Lung microvascular endothelial cell (primary cell): Measurements from ENCODE around the gene FAM107A. TPM values are rescaled to one million over a fixed set of nuclear protein-coding genes. Genes with fewer than 3 reads are reported as not detected.

Experiments used
- DNase-seq, 2 donors: peaks; one replicate each; pipeline versions ENCODE4 v3.0.0 to v3.0.0-alpha.2; 2010; ENCODE audit warnings: low read depth in 2 of 2
- total RNA-seq: library from RNA; depleted of rRNA; stranded (reverse); fragments of >200 nt; gene quantifications from 2 replicates; pipeline ENCODE4 v1.2.1, GENCODE V29; 2014

The FAM107A gene, protein sequence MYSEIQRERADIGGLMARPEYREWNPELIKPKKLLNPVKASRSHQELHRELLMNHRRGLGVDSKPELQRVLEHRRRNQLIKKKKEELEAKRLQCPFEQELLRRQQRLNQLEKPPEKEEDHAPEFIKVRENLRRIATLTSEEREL
- total RNA-seq: 0.20 and 2.2 TPM in 2 replicates

DNA sequence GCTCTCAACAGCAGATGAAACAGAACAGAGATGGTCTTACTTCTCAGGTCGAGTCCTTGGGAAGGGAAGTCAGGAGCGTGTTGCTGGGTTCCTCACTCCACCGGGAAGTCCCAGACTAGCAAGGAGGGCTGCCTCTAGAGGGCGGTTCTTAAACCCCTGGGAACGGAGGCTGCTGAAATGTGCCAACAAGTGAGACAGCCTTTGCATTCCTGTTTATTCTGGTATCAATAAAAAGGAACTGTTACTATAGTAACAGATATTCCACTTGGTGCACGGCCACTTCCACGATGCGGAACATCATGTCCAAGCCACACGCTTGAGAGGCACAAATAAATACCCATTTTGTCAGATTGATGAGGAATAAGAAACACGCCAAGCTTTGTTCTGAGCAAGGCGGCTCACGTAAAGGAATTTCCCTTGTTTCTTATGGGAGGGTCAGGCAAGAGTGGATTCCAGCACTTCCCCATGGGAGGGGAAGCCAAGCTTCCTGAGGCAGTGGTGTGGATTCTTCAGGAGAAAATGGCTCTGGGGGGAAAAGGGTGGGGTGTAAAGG is at the start of gene FAM107A:
Gene FAM107A, minus strand, starts transcription at position 123 of the 553 bp plus-strand sequence. CDS start 7,531 bp downstream, outside the sequence.
- peak; percentile 60 to 96 for DNase-seq

DNA sequence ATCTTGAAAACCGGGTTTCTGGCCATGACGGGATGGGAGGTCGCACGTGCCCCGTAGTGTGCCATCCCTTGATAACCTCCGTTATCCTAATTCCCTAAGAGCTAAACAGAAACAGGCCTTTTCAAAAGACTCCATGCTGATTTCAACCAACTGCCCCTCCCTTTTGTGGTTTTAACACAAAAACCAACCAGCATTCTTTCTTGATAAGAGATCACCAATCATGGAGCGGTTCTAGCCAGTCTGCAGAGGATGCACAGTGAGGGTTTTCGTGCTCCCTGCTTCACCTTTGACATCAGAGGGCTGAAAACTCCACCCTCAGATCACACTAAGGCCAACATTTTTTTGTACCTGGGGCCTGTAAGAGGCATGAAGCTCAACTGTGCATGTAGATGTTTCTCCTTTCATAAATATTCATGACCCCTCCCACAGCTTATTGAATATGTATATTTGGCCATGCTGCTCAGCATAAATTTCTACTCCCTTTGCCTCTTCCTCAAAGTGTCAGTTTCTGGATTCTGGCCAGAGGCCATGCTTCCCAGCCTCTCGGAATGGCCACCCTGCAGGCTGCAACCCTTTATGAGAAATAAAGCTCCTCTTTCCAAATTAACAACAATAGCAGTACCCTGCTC is 48.1 kb upstream of the FAM107A start:
- DNase-seq: no peak

DNA sequence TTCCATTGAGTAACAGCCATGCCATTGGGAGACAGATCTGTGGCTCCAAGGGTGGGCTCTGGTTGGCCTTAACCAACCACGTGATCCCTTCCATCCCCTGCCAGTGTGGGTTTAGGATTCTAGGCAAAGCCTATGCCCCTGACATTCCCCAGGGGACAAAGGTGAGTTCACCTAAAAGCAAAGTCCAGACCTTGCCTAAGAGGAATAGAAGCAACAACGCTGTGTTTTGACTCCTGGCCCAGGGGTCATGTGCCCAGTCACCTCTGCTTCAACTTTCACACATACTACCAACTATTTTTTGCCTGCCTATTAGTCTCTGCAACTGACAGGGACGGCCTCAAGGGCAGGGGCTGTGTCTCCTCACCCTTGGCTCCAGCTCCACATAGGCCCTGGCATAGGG is 47.4 kb upstream of the FAM107A start:
- no peak for DNase-seq

DNA sequence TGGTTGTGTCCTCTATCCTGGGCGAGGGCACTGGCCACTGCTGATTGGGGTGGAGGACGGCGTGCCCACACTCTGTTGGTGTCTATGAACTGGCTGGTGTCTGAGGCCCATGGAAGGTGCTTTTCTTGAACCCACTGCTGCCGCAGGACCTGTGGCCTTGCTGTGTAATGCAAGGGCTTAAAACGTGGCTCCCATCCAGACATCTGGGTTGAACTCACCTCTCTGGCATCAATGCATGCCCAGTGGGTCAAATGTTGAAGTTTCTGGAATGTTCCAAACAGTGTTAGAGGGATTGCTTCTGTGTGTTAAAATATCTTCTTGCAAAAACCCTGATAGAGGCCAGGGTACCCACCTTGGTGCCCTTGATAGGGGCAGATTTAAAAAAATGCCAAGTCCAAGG is 46.8 kb upstream of the FAM107A start:
- no peak for DNase-seq

DNA sequence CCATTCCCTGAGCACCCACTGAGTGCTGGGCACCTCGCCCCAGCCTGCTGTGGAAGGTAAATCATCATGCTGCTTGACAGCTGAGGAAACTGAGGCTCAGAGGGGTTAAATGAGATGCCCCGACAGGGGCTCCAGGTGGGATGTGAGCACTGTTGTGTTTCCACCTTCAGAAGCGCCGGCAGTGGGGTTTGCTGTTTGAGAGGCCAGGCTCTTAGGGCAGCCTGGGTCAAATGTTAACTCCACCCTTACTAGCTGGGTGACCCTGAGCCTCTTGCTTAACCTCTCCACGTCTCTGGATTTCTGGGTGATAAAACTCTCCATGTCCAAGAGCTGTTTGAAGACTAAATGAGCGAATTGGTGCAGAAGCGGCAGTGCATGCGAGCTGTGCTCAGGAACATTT is 46.3 kb upstream of the FAM107A start:
- no peak for DNase-seq

GRCh38 chr3:58622892-58623291 is 45.7 kb upstream of the FAM107A start:
- DNase-seq: no peak

GRCh38 chr3:58622436-58622835 is 45.2 kb upstream of the FAM107A start:
- DNase-seq: no peak

DNA sequence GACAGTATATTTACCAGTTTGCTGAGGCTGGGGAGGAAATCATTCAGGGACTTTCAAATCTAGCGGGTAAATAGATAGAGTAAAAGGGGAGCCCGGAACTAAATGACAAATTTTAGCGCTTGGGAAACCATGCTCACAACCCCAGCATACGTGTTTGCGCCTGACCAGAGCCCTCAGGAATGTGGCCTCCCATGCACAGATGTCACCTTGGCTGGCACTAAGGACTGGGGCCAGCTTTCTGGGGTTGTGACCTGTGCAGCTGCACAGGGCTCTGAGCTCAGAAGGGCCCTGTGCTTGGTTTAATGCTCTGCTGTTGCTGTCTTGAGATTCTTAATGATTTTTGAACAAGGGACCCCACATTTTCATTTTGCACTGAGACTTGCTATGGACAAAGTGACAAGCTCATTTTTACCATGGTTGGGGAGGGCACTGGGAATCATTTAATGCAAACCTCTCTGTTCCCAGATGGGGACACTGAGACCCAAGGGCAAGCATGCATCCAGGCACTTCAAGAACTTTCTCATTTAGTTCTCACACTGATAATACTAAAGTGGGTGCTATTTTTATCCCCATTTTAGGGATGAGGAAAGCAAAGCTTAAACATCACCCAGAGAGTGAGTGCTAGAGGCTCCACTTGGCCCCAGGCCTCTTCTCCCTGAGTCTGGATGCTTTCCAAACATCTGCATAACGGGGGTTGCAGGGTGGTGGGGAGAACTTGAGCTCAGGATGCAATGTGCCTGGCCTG is 44.1 kb upstream of the FAM107A start:
- no peak for DNase-seq

DNA sequence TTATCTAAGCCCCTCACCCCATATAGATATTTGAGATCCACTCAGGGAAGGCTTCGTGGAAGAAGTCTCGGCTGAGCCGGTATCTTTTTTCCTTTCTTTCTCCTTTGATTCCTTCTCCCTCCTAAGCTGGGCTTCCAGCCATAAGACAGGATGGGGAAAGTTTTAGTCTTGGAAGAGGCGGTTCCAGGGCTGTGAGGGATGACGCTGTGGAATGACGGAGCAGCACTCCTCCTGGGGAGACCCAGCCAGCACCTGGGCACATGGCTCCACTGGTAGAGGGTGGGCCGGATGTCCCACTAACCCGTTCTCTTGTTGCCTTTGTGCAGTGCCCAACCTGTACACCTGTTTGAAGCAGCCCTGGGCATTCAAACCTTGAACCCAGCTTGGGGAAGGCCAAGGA is 43.2 kb upstream of the FAM107A start:
- DNase-seq: no peak

GRCh38 chr3:58617338-58617761 is 40.2 kb upstream of the FAM107A start:
- DNase-seq: no peak

DNA sequence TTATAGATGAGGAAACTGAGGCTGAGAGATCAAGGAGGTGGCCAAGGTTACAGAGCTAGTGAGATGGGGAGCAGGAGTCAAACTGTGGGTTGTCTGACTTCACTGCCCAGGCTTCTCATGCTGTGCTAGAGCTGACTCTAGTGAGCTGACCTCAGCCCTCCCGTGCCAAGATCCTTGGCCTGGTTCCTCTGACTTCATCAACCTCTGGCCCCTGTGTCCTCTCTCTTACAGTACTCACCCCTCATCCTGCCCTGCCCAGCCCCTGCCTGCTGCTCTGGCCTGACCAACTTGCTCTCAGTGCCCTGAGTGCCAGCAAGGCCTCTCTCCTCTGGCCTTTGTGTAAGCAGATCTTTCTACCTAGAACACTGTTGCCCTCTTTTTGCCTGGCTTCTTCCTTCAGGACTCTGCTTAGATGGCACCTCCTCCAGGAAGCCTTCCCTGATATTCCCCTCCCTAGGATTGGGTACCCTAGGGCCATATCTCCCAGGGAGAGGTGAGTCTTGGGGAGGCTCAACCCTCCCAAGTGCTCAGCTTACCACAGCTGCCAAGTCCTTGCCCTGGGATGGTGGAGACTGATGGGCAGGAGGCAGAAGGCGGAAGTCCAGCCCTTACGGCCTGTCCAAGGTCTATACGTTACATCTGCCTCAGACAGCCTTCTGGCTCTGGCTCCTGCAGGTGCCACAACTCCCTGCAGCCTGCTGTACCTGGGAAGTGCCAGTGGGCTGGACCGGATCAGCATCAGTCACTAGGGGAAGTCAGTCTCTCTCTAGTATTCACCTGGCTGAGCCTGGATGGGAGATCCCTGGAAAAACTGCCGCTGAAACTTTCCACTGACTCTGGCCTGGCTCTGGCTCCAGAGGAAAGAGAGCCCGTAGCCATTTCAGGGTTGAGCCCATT is 36.3 kb upstream of the FAM107A start:
- peak in 1 of 2 donors; percentile 8 for DNase-seq

GRCh38 chr3:58612830-58613229 is 35.6 kb upstream of the FAM107A start:
- DNase-seq: peak in 1 of 2 donors; percentile 10

- DNase-seq: no peak
These were observed 32.8 kb upstream of the FAM107A start for GRCh38 chr3:58609990-58610389.

- no peak for DNase-seq
These were observed 31.5 kb upstream of the FAM107A start for GRCh38 chr3:58608648-58609047.

DNA sequence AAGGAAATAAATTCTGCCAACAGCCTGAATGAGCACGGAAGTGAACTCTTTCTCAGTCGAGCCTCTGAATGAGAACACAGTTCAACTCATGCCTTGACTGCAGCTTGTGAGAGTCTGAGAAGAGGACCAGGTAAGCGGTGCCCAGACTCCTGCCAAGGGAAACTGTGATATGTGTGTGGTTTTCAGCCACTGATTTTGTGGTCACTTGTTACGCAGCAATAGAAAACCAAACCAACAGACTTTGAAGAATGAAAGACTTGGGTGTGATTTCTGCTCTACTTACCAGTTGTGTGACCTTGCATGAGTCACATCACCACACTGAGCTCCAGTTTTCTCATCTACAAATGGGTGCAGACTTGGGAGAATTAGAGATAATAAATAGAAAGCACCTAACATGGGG is 30.6 kb upstream of the FAM107A start:
- no peak for DNase-seq

DNA sequence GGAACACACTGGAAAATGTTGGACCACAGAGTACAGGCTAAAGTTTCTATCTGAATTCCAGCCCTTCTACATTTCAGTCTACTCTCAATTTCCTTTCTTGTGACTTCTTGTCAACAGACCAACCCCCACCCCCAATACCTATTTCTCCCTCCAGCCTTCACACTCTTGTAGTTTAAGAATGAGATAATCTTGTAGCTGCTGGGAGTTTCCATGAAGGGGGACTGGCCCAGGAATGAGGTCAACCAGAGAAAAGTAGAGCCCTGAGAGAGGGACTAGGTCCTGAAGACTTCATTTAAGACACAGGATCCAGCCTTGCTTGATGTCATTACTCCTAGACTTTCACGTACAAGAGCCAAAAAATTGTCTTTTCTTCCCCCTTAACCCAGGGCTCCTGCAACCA is 29.5 kb upstream of the FAM107A start:
- DNase-seq: no peak

GRCh38 chr3:58604031-58604430 is 26.8 kb upstream of the FAM107A start:
- DNase-seq: no peak

DNA sequence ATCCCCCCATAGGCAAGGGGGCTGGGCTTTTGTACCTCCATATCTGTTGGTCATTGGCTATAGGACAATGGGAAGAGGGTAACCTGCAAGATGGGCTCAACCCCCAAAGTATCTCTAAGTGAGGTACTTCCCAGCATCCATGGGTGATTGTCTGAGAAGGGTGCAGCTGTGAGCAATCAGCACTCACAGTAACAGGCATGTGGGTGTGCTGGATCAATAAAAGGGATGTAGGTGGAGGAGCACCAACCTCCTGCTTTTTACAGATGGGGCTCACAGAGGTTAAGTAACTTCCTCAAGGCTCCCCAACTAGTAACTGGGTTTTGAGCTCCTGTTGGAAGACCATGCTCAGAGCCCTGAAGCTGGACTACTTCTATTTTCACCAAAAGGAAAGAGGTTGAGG is 26.4 kb upstream of the FAM107A start:
- no peak for DNase-seq

DNA sequence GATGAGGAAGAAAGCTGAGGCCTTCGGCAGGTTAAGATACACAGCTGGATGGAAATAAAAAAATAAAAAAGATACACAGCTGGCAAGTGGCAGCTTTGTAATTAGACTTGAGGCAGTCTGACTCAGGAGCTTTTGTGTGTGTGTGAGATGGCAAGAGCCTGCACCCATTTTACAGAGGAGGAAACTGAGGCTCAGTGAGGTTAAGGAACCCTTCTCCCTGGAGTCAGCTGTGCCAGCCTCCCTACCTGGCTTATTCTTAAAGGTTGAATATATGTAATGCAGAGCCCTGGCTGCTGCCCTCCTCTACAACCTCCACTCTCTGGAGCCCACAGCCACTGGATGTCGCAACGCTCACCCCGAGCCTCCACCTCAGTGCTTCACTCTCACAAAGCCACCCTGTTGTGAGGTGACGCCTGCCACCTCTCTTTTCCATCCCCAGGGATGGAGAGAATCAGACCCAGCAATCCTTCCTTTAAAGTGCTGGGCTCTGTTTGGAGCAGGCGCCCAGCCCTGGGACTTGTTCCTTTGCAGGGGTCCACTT is 20.6 kb upstream of the FAM107A start:
- DNase-seq: no peak

- no peak for DNase-seq
These were observed 19.8 kb upstream of the FAM107A start for GRCh38 chr3:58596834-58597518.

DNA sequence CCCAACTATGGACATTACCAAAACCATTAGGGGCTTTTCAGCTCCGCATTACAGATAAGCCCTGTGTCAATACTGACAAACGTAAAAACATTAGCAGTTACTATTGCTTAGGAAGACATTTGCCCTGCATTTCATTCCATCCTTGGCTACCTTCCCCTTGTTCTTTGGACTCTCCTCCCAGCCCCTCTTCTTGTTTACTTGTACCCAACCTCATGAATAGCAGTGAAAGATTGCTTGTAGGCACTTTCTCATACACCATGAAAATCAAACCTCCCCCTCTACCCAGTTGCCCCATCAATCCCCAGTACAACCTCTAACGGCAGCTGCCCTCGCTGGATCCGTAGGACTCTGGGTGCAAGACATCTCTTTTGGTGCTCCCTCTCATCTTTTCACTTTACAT is 16.9 kb upstream of the FAM107A start:
- DNase-seq: no peak
